ENCODE data around the gene SPATA6.
"Not testable (repeated sequence)": the region's sequence is repeated elsewhere in the genome, so short reads cannot be mapped to it uniquely, and the experiment has no call there.

Gene SPATA6

GRCh38 chr1:48471691-48472576 is at the start of gene SPATA6:
SPATA6 (minus strand) TSS chr1:48472204; CDS start chr1:48472008, 196 bp downstream.
- Histone ChIP-seq H3K4me1 (ENCODE audit: control insufficient read depth, insufficient read depth, low read length) (peaks cover 6% of the 10 kb centered on the region), H3K9ac (ENCODE audit: low read depth, low read length) (peak within 1 kb of the TSS; percentile 48), H3K4me3 (ENCODE audit: low read depth, low read length) (peak within 1 kb of the TSS; percentile 79), H3K9me3 (ENCODE audit: control insufficient read depth, insufficient read depth, low read length) (no peaks in the 10 kb centered on the region), H3K36me3 (ENCODE audit: control insufficient read depth, insufficient read depth, low read length) (no peaks in the 10 kb centered on the region), H3K27me3 (ENCODE audit: control insufficient read depth, insufficient read depth, low read length) (no peaks in the 10 kb centered on the region)

- not testable (repeated sequence) for H3K4me1 ChIP-seq (ENCODE audit: control insufficient read depth, insufficient read depth, low read length); H3K9ac ChIP-seq (ENCODE audit: low read depth, low read length); H3K4me3 ChIP-seq (ENCODE audit: low read depth, low read length); H3K9me3 ChIP-seq (ENCODE audit: control insufficient read depth, insufficient read depth, low read length); H3K36me3 ChIP-seq (ENCODE audit: control insufficient read depth, insufficient read depth, low read length); H3K27me3 ChIP-seq (ENCODE audit: control insufficient read depth, insufficient read depth, low read length)
Measured at GRCh38 chr1:48519896-48520295, 47.9 kb upstream of the SPATA6 start.

GRCh38 chr1:48506870-48507269 is 34.9 kb upstream of the SPATA6 start:
- H3K9me3 ChIP-seq (ENCODE audit: control insufficient read depth, insufficient read depth, low read length), result no peaks in the 10 kb centered on the region
- H3K9ac ChIP-seq (ENCODE audit: low read depth, low read length), result no peak overlapping the region
- H3K4me3 ChIP-seq (ENCODE audit: low read depth, low read length), result no peak overlapping the region
- no peaks in the 10 kb centered on the region for H3K4me1 ChIP-seq (ENCODE audit: control insufficient read depth, insufficient read depth, low read length)
- H3K27me3 ChIP-seq (ENCODE audit: control insufficient read depth, insufficient read depth, low read length), result no peaks in the 10 kb centered on the region
- no peaks in the 10 kb centered on the region for H3K36me3 ChIP-seq (ENCODE audit: control insufficient read depth, insufficient read depth, low read length)

- no peaks in the 10 kb centered on the region for H3K27me3 ChIP-seq (ENCODE audit: control insufficient read depth, insufficient read depth, low read length)
- no peak overlapping the region for H3K9ac ChIP-seq (ENCODE audit: low read depth, low read length)
- H3K9me3 ChIP-seq (ENCODE audit: control insufficient read depth, insufficient read depth, low read length), result no peaks in the 10 kb centered on the region
Measured at GRCh38 chr1:48500541-48501450, 28.8 kb upstream of the SPATA6 start.

DNA sequence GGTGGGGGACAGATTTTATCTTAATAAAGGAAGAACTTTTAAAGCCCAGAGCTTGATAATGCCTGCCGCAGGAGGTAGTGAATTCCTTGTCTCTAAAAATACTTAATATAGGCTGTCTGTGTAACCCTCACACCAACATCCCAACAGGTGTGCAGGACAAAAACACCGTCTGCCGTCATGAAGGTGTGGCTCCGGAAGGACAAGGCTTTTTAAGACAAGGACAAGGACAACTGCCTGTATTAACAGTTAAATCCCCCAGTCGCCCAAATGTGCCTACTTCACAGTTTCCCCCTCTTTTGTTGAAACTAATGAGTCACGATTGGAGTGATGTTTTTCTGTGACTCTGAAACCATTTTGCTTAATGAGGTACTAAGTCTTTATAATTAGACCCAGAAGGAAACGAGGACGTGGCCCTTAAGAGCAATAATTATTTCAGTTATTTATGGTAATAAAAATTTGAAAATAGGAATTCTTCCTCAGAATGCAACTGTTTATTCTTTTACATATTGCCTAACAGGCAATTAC is 27.3 kb upstream of the SPATA6 start:
- Histone ChIP-seq H3K4me3 (ENCODE audit: low read depth, low read length) (no peak overlapping the region), H3K27me3 (ENCODE audit: control insufficient read depth, insufficient read depth, low read length) (no peaks in the 10 kb centered on the region), H3K9ac (ENCODE audit: low read depth, low read length) (no peak overlapping the region), H3K36me3 (ENCODE audit: control insufficient read depth, insufficient read depth, low read length) (no peaks in the 10 kb centered on the region), H3K4me1 (ENCODE audit: control insufficient read depth, insufficient read depth, low read length) (peaks cover 16% of the 10 kb centered on the region), H3K9me3 (ENCODE audit: control insufficient read depth, insufficient read depth, low read length) (no peaks in the 10 kb centered on the region)

More at GRCh38 chr1:48500541-48501450, 28.8 kb upstream of the SPATA6 start:
- H3K4me3 ChIP-seq (ENCODE audit: low read depth, low read length), result no peak overlapping the region
- peaks cover 16% of the 10 kb centered on the region for H3K4me1 ChIP-seq (ENCODE audit: control insufficient read depth, insufficient read depth, low read length)
- no peaks in the 10 kb centered on the region for H3K36me3 ChIP-seq (ENCODE audit: control insufficient read depth, insufficient read depth, low read length)

DNA sequence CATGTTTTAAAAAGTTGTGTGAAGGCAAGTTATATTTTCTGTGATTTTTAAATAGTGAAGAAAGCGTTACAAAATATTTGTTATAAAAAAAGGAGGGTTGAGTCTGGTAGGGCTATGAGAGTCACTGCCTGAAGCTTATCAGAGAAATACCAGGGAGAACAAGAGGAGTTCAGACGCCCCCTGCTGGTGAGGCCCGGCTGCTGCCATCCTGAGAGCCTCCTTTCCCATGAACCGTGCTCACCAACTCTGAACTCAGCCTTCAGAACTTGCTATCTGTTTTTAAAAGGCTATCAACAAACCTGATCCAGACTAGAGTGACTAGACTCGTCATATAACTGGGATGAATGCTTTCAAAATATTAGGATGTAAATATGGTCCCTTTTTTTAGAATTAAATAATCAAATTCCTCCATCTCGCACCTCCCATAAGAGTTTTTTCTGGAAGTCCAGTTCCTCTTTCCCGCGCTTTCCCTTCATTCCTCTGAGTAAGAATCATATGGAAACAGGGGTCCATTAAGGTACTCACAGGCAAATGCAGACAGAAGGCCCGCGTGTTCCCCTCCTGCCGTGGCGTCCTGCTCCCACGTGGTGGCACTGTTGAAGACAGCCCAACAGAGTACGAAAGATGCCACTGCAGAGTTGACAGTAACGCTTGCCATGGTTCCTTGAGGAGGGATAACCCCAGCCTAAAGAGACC is 26.2 kb upstream of the SPATA6 start:
- no peaks in the 10 kb centered on the region for H3K27me3 ChIP-seq (ENCODE audit: control insufficient read depth, insufficient read depth, low read length)
- H3K4me1 ChIP-seq (ENCODE audit: control insufficient read depth, insufficient read depth, low read length), result peaks cover 16% of the 10 kb centered on the region
- no peaks in the 10 kb centered on the region for H3K36me3 ChIP-seq (ENCODE audit: control insufficient read depth, insufficient read depth, low read length)
- no peak overlapping the region for H3K9ac ChIP-seq (ENCODE audit: low read depth, low read length)
- H3K4me3 ChIP-seq (ENCODE audit: low read depth, low read length), result no peak overlapping the region
- no peaks in the 10 kb centered on the region for H3K9me3 ChIP-seq (ENCODE audit: control insufficient read depth, insufficient read depth, low read length)

GRCh38 chr1:48495911-48496310 is 23.9 kb upstream of the SPATA6 start:
- no peak overlapping the region for H3K9ac ChIP-seq (ENCODE audit: low read depth, low read length)
- peaks cover 12% of the 10 kb centered on the region for H3K4me1 ChIP-seq (ENCODE audit: control insufficient read depth, insufficient read depth, low read length)
- no peak overlapping the region for H3K4me3 ChIP-seq (ENCODE audit: low read depth, low read length)
- H3K9me3 ChIP-seq (ENCODE audit: control insufficient read depth, insufficient read depth, low read length), result no peaks in the 10 kb centered on the region
- no peaks in the 10 kb centered on the region for H3K36me3 ChIP-seq (ENCODE audit: control insufficient read depth, insufficient read depth, low read length)
- H3K27me3 ChIP-seq (ENCODE audit: control insufficient read depth, insufficient read depth, low read length), result no peaks in the 10 kb centered on the region

DNA sequence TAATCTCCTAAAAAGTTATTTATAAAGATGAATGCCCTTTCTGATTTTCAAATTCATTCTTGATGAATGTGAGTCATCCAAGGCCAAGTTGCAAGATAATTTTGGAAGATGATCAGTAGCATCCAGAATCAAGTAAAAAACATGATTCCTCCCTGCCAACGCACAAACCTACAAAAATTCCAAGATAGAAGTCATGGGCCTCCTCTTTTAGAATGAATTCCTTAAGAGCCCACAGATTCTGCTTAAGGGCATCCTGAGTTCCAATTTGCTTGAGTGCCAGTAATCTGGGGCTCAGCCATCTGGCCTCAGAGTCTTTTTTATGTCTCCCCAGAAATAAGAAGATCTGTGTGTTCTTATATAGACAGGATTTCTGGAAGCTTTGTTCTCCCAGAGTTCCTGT is 23.2 kb upstream of the SPATA6 start:
- Histone ChIP-seq H3K36me3 (ENCODE audit: control insufficient read depth, insufficient read depth, low read length) (no peaks in the 10 kb centered on the region), H3K4me1 (ENCODE audit: control insufficient read depth, insufficient read depth, low read length) (peaks cover 8% of the 10 kb centered on the region), H3K9ac (ENCODE audit: low read depth, low read length) (no peak overlapping the region), H3K4me3 (ENCODE audit: low read depth, low read length) (no peak overlapping the region), H3K27me3 (ENCODE audit: control insufficient read depth, insufficient read depth, low read length) (no peaks in the 10 kb centered on the region), H3K9me3 (ENCODE audit: control insufficient read depth, insufficient read depth, low read length) (no peaks in the 10 kb centered on the region)

DNA sequence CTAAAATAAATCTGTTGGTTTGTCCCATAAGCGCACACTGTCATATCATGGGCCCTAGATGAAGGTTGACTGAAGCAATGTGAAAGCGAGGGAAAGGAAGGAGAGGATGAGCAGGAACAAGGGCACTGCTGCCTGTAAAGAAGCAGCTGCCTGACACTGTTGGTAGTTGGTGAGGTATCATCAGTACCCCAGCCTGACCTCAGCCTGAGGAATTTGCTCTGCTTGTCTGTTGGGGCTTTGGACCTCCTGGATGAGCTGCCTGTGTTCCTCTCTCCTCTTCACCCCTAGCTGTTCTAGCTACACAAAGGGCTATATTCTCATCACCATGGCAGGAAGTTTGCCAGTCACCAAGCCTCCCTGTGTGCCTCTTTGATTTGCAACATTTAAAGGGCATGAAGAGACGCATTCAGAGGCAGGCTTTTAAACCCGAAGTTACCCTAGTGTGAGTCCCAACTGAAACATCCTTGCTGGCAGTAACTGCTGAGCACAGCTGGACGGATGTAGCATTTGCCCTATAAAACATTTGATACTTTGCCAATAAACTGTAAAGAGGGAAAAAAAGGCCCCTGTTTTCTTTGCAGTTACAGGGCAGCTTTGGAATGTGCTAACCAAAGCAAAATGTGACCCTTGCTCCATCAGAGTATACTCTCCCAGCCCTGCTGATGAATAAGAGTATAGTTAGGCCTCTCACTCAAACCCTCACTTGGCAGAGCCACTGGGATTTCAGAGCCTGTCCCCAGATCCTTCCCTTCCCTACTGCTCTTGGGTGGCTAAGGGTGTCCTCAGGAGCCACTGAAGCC is 22.2 kb upstream of the SPATA6 start:
- Histone ChIP-seq H3K36me3 (ENCODE audit: control insufficient read depth, insufficient read depth, low read length) (no peaks in the 10 kb centered on the region), H3K4me3 (ENCODE audit: low read depth, low read length) (no peak overlapping the region)

DNA sequence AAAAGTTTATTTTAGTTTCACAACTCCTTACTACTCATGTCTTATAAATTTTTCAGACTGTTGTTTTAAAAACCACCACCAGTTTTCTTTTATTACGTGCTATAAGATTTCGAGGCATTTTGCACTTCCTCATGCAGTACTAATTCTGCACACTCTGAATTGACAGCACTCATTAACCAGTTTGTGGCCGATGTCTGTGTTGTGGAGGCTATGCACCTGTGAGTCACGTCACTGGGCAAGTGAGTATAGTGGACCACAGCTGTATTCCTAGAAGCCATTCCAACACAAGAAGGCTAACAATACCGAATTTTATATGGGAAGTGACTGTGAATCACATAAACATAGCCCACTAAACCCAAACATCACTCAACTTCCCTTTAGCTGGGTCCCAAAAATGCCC is 21.0 kb upstream of the SPATA6 start:
- Histone ChIP-seq H3K9me3 (ENCODE audit: control insufficient read depth, insufficient read depth, low read length) (no peaks in the 10 kb centered on the region), H3K4me3 (ENCODE audit: low read depth, low read length) (no peak overlapping the region), H3K27me3 (ENCODE audit: control insufficient read depth, insufficient read depth, low read length) (no peaks in the 10 kb centered on the region), H3K4me1 (ENCODE audit: control insufficient read depth, insufficient read depth, low read length) (no peaks in the 10 kb centered on the region), H3K9ac (ENCODE audit: low read depth, low read length) (no peak overlapping the region), H3K36me3 (ENCODE audit: control insufficient read depth, insufficient read depth, low read length) (no peaks in the 10 kb centered on the region)

More for the DNA sequence above, 22.2 kb upstream of the SPATA6 start:
- Histone ChIP-seq H3K9ac (ENCODE audit: low read depth, low read length) (no peak overlapping the region), H3K27me3 (ENCODE audit: control insufficient read depth, insufficient read depth, low read length) (no peaks in the 10 kb centered on the region), H3K4me1 (ENCODE audit: control insufficient read depth, insufficient read depth, low read length) (peaks cover 3% of the 10 kb centered on the region), H3K9me3 (ENCODE audit: control insufficient read depth, insufficient read depth, low read length) (no peaks in the 10 kb centered on the region)

Data from iPS-15b (cell line).